Measurements from ENCODE around the gene SLC39A6. TPM values are rescaled to one million over a fixed set of nuclear protein-coding genes. Genes with fewer than 3 reads are reported as not detected.
"Not testable (repeated sequence)": the region's sequence is repeated elsewhere in the genome, so short reads cannot be mapped to it uniquely, and the experiment has no call there.

The SLC39A6 gene
- total RNA-seq, 1 experiment from 2014 or later = 33.9 TPM

GRCh38 chr18:36078751-36079529 is 50.2 kb downstream of the SLC39A6 start:
- Histone ChIP-seq H3K27me3 (ENCODE audit: insufficient read depth, low read length) (no peaks in the 10 kb centered on the region), H3K4me1 (ENCODE audit: insufficient read depth, low read length) (no peaks in the 10 kb centered on the region), H3K27ac (ENCODE audit: insufficient read length, low read depth, low read length) (no peak overlapping the region), H3T11ph (ENCODE audit: low read length) (no peak overlapping the region), H4K91ac (ENCODE audit: insufficient read length, low read depth, low read length) (no peak overlapping the region), H3K79me1 (ENCODE audit: insufficient read depth, low read depth, low read length, poor library complexity, severe bottlenecking) (no peaks in the 10 kb centered on the region), H3K4ac (ENCODE audit: low read depth, low read length) (no peak overlapping the region), H2BK20ac (ENCODE audit: low read depth, low read length, poor library complexity, severe bottlenecking) (no peak overlapping the region), H3K9me3 (ENCODE audit: control insufficient read depth, low read depth, low read length) (no peaks in the 10 kb centered on the region), H3K79me2 (ENCODE audit: insufficient read depth, low read length) (no peaks in the 10 kb centered on the region), H4K8ac (replicated peaks; ENCODE audit: insufficient read length, low read depth, low read length) (no peak overlapping the region), H3K9ac (ENCODE audit: extremely low read depth, insufficient read length, low read length) (no peak overlapping the region), H2AFZ (ENCODE audit: low read length) (no peak overlapping the region), H3K23ac (ENCODE audit: insufficient read length, low read depth, low read length) (no peak overlapping the region), H3K56ac (ENCODE audit: insufficient read length, low read depth, low read length) (no peak overlapping the region), H2BK12ac (ENCODE audit: insufficient read length, low read depth, low read length) (no peak overlapping the region), H3K4me2 (ENCODE audit: insufficient read depth, insufficient read length, low read length) (no peak overlapping the region), H3K14ac (ENCODE audit: insufficient read depth, low read length) (no peak overlapping the region), H4K20me1 (ENCODE audit: control insufficient read depth, insufficient read depth, insufficient read length) (no peaks in the 10 kb centered on the region), H2BK120ac (ENCODE audit: low read depth, low read length, poor library complexity, severe bottlenecking) (no peak overlapping the region), H4K5ac (ENCODE audit: insufficient read length, low read depth, low read length) (no peak overlapping the region), H3K23me2 (ENCODE audit: insufficient read length, low read depth, low read length, poor library complexity, severe bottlenecking) (no peaks in the 10 kb centered on the region), H2AK5ac (ENCODE audit: insufficient read length, low read length) (no peak overlapping the region), H2BK5ac (ENCODE audit: insufficient read length, low read length) (no peak overlapping the region), H2BK15ac (ENCODE audit: low read depth, low read length) (no peak overlapping the region), H3K18ac (ENCODE audit: insufficient read length, low read depth, low read length) (no peak overlapping the region)
- peaks cover 24 to 26% of the 10 kb centered on the region in 2 experiments for H3K9me3 Mint-ChIP-seq
- no peak overlapping the region for H3K4me3 Mint-ChIP-seq
- WGBS (ENCODE audit: extremely low coverage, insufficient read length, low lambda C conversion rate) = no CpG with 5 or more reads among the region's 6 CpGs
- TF ChIP-seq CTCF (conservative IDR thresholded peaks at IDR 0.05) = no peak
- peaks cover 4% of the 10 kb centered on the region for H3K27me3 Mint-ChIP-seq (ENCODE audit: low read depth)
- DNase-seq = no peak
- no peaks in the 10 kb centered on the region for H3K4me1 Mint-ChIP-seq
- no peak overlapping the region for H3K27ac Mint-ChIP-seq
- H3K36me3 Mint-ChIP-seq (ENCODE audit: insufficient read depth in 1 of 3, low read depth in 3 of 3) = peaks cover 0 to 13% (median 3%) of the 10 kb centered on the region in 3 experiments; a peak in 4 of 7 replicates

- not testable (repeated sequence) for H2AK5ac ChIP-seq (ENCODE audit: insufficient read length, low read length); H3K18ac ChIP-seq (ENCODE audit: insufficient read length, low read depth, low read length); H3K27me3 ChIP-seq (ENCODE audit: insufficient read depth, low read length); H3K79me1 ChIP-seq (ENCODE audit: insufficient read depth, low read depth, low read length, poor library complexity, severe bottlenecking); H2BK12ac ChIP-seq (ENCODE audit: insufficient read length, low read depth, low read length); H3K79me2 ChIP-seq (ENCODE audit: insufficient read depth, low read length); H3K4ac ChIP-seq (ENCODE audit: low read depth, low read length); H4K20me1 ChIP-seq (ENCODE audit: control insufficient read depth, insufficient read depth, insufficient read length); H4K5ac ChIP-seq (ENCODE audit: insufficient read length, low read depth, low read length); H3K56ac ChIP-seq (ENCODE audit: insufficient read length, low read depth, low read length); H3K27ac Mint-ChIP-seq; DNase-seq; H3K9ac ChIP-seq (ENCODE audit: extremely low read depth, insufficient read length, low read length); H3K9me3 ChIP-seq (ENCODE audit: control insufficient read depth, low read depth, low read length); H2AFZ ChIP-seq (ENCODE audit: low read length); H3K23ac ChIP-seq (ENCODE audit: insufficient read length, low read depth, low read length); H2BK120ac ChIP-seq (ENCODE audit: low read depth, low read length, poor library complexity, severe bottlenecking); H2BK5ac ChIP-seq (ENCODE audit: insufficient read length, low read length); H3K27ac ChIP-seq (ENCODE audit: insufficient read length, low read depth, low read length); H2BK20ac ChIP-seq (ENCODE audit: low read depth, low read length, poor library complexity, severe bottlenecking); H3K4me1 ChIP-seq (ENCODE audit: insufficient read depth, low read length); H4K91ac ChIP-seq (ENCODE audit: insufficient read length, low read depth, low read length); H4K8ac ChIP-seq (replicated peaks; ENCODE audit: insufficient read length, low read depth, low read length); H3K27me3 Mint-ChIP-seq (ENCODE audit: low read depth); H3T11ph ChIP-seq (ENCODE audit: low read length); H3K4me2 ChIP-seq (ENCODE audit: insufficient read depth, insufficient read length, low read length); H2BK15ac ChIP-seq (ENCODE audit: low read depth, low read length); H3K23me2 ChIP-seq (ENCODE audit: insufficient read length, low read depth, low read length, poor library complexity, severe bottlenecking); H3K4me1 Mint-ChIP-seq; H3K14ac ChIP-seq (ENCODE audit: insufficient read depth, low read length); H3K4me3 Mint-ChIP-seq
- WGBS (ENCODE audit: extremely low coverage, insufficient read length, low lambda C conversion rate) = no CpG with 5 or more reads among the region's 27 CpGs
- Mint-ChIP-seq H3K36me3 (ENCODE audit: insufficient read depth in 1 of 3, low read depth in 3 of 3) (peaks cover 0 to 13% (median 3%) of the 10 kb centered on the region in 3 experiments; a peak in 4 of 7 replicates), H3K9me3 (peaks cover 24 to 26% of the 10 kb centered on the region in 2 experiments)
Observed at GRCh38 chr18:36077764-36078163, 51.4 kb downstream of the SLC39A6 start.

Data from H9 (cell line).